ENCODE results near the gene PSMB9.

DNA sequence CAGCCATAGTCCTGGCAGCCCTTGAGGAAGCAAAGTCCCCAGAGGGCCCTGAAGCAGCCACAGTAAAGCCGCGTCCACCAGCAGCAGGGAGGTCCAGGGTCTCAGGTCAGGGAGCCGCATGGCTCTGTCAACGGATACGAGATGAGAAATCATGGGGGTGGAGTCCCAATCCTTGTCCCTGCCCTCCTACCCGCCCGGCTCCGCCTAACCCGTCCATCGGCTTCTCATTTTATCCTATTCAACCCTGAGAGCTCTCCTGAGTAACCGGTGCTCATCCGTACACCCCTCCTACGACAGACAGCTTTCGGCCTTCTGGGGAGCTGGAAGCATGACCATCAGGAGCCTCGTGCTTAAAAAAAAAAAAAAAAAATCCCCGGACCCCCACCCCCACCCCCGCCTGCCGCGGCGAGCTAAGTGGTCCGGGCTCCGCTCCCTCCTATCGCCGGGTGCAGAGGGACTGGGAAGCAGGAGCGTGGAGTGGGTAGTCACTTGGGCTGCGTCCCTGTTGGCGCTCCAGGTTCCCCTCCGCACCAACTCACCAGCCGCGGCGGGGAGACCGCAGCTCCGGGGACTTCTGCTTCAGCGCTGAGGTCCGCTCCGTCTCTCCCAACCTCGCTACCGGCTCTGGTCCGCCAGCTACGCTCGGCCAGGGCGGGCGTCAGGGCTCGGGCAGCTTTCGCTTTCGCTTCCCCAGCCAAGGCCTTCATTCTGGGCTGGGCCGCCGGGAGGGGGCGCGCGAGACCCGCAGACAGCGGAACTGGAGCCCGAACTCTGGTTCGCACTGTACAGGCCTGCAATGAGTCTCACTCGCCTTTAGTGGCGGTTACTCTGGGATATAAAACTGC, 15.7 kb upstream of the PSMB9 start, which contains the start of gene TAP2:
- TF ChIP-seq, protein P1, sequence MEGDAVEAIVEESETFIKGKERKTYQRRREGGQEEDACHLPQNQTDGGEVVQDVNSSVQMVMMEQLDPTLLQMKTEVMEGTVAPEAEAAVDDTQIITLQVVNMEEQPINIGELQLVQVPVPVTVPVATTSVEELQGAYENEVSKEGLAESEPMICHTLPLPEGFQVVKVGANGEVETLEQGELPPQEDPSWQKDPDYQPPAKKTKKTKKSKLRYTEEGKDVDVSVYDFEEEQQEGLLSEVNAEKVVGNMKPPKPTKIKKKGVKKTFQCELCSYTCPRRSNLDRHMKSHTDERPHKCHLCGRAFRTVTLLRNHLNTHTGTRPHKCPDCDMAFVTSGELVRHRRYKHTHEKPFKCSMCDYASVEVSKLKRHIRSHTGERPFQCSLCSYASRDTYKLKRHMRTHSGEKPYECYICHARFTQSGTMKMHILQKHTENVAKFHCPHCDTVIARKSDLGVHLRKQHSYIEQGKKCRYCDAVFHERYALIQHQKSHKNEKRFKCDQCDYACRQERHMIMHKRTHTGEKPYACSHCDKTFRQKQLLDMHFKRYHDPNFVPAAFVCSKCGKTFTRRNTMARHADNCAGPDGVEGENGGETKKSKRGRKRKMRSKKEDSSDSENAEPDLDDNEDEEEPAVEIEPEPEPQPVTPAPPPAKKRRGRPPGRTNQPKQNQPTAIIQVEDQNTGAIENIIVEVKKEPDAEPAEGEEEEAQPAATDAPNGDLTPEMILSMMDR (IDR thresholded peaks at IDR 0.05; ENCODE audit: low read depth, low read length, poor library complexity, severe bottlenecking), result peak; percentile 90
- TF ChIP-seq EZH2phosphoT487 (IDR thresholded peaks at IDR 0.05; ENCODE audit: borderline replicate concordance, low read length), result no peak
